HG02759 (cell line): ENCODE data around the gene UVRAG.

ENCODE experiments used
- ATAC-seq: cut with Tn5 transposase; IDR thresholded peaks from one replicate; pipeline ENCODE4 v1.9.1; 2021; ENCODE audit warnings: mild to moderate bottlenecking, moderate library complexity; ENCODE audit not compliant: unreplicated experiment

The UVRAG gene

GRCh38 chr11:76157891-76158290 is 342.9 kb downstream of the UVRAG start:
- ATAC-seq, result no peak

GRCh38 chr11:76158394-76159302 is 343.6 kb downstream of the UVRAG start:
- no peak for ATAC-seq

GRCh38 chr11:76159303-76159937 is 344.4 kb downstream of the UVRAG start:
- ATAC-seq, result no peak

- no peak for ATAC-seq
These were observed 345.1 kb downstream of the UVRAG start for GRCh38 chr11:76159983-76160661.

- ATAC-seq, result no peak
These were observed 345.8 kb downstream of the UVRAG start for GRCh38 chr11:76160856-76161255.

GRCh38 chr11:76161261-76161961 is 346.4 kb downstream of the UVRAG start:
- ATAC-seq, result no peak

GRCh38 chr11:76162336-76163288 is 347.6 kb downstream of the UVRAG start:
- ATAC-seq, result no peak

- no peak for ATAC-seq
These were observed 348.4 kb downstream of the UVRAG start for GRCh38 chr11:76163289-76163880.

GRCh38 chr11:76164081-76164480 is 349.1 kb downstream of the UVRAG start:
- ATAC-seq, result no peak

GRCh38 chr11:76164861-76165751 is 350.1 kb downstream of the UVRAG start:
- no peak for ATAC-seq

GRCh38 chr11:76166314-76166713 is 351.3 kb downstream of the UVRAG start:
- ATAC-seq, result no peak

GRCh38 chr11:76167590-76167989 is 352.6 kb downstream of the UVRAG start:
- ATAC-seq, result no peak

GRCh38 chr11:76169473-76169896 is 354.5 kb downstream of the UVRAG start:
- ATAC-seq, result peak; percentile 77

GRCh38 chr11:76170468-76170867 is 355.5 kb downstream of the UVRAG start:
- ATAC-seq, result no peak

- ATAC-seq, result no peak
These were observed 357.6 kb downstream of the UVRAG start for GRCh38 chr11:76172583-76172982.

GRCh38 chr11:76173663-76174062 is 358.7 kb downstream of the UVRAG start:
- ATAC-seq, result no peak

- ATAC-seq, result no peak
These were observed 359.3 kb downstream of the UVRAG start for GRCh38 chr11:76174330-76174729.

GRCh38 chr11:76175783-76176182 is 360.8 kb downstream of the UVRAG start:
- ATAC-seq, result no peak
